Measurements from ENCODE around the gene CATSPER3.

Gene CATSPER3

GRCh38 chr5:134964359-134965270, 3.1 kb upstream of the CATSPER3 start:
- Histone ChIP-seq H3K4me3 (replicated peaks; ENCODE audit: insufficient read depth, low read length) (no peak overlapping the region), H3K27ac (replicated peaks) (no peak overlapping the region), H3K27me3 (ENCODE audit: insufficient read depth, poor library complexity, severe bottlenecking) (no peaks in the 10 kb centered on the region)
- TF ChIP-seq REST (IDR thresholded peaks at IDR 0.05; ENCODE audit: insufficient replicate concordance, low read depth), result no peak
- no peak for TF ChIP-seq SPI1 (IDR thresholded peaks at IDR 0.05; ENCODE audit: borderline replicate concordance, low read depth)
- no peak for TF ChIP-seq POLR2AphosphoS5 (IDR thresholded peaks at IDR 0.05; ENCODE audit: low read depth)
- TF ChIP-seq GABPA (IDR thresholded peaks at IDR 0.05; ENCODE audit: low read depth), result no peak
- no peak for TF ChIP-seq CTCF (IDR thresholded peaks at IDR 0.05; ENCODE audit: insufficient read depth, low read length)
- DNase-seq (ENCODE audit: low read depth in 1 of 2, low spot score in 1 of 2), result no peak

GRCh38 chr5:134965271-134965825, 2.4 kb upstream of the CATSPER3 start:
- DNase-seq (ENCODE audit: low read depth in 1 of 2, low spot score in 1 of 2), result no peak
- TF ChIP-seq REST (IDR thresholded peaks at IDR 0.05; ENCODE audit: insufficient replicate concordance, low read depth) (no peak), CTCF (IDR thresholded peaks at IDR 0.05; ENCODE audit: insufficient read depth, low read length) (no peak), POLR2AphosphoS5 (IDR thresholded peaks at IDR 0.05; ENCODE audit: low read depth) (no peak), SPI1 (IDR thresholded peaks at IDR 0.05; ENCODE audit: borderline replicate concordance, low read depth) (no peak), GABPA (IDR thresholded peaks at IDR 0.05; ENCODE audit: low read depth) (no peak)
- Histone ChIP-seq H3K27me3 (ENCODE audit: insufficient read depth, poor library complexity, severe bottlenecking) (no peaks in the 10 kb centered on the region), H3K4me3 (replicated peaks; ENCODE audit: insufficient read depth, low read length) (no peak overlapping the region), H3K27ac (replicated peaks) (no peak overlapping the region)

GRCh38 chr5:134968055-134968454, 348 bp downstream of the CATSPER3 start:
- no peak for DNase-seq (ENCODE audit: low read depth in 1 of 2, low spot score in 1 of 2)
- Histone ChIP-seq H3K27me3 (ENCODE audit: insufficient read depth, poor library complexity, severe bottlenecking) (no peaks in the 10 kb centered on the region), H3K4me3 (replicated peaks; ENCODE audit: insufficient read depth, low read length) (no peak overlapping the region), H3K27ac (replicated peaks) (no peak overlapping the region)
- TF ChIP-seq SPI1 (IDR thresholded peaks at IDR 0.05; ENCODE audit: borderline replicate concordance, low read depth), result no peak
- TF ChIP-seq GABPA (IDR thresholded peaks at IDR 0.05; ENCODE audit: low read depth), result no peak
- no peak for TF ChIP-seq REST (IDR thresholded peaks at IDR 0.05; ENCODE audit: insufficient replicate concordance, low read depth)
- TF ChIP-seq POLR2AphosphoS5 (IDR thresholded peaks at IDR 0.05; ENCODE audit: low read depth), result no peak
